ENCODE results near the gene ARID2. TPM values are rescaled to one million over a fixed set of nuclear protein-coding genes. Genes with fewer than 3 reads are reported as not detected.
A peak's percentile ranks its signal among the peaks of the same experiment; 100 is the strongest.

ARID2 gene
- total RNA-seq, 1 experiment from 2014 or later, result 15.4 TPM

DNA sequence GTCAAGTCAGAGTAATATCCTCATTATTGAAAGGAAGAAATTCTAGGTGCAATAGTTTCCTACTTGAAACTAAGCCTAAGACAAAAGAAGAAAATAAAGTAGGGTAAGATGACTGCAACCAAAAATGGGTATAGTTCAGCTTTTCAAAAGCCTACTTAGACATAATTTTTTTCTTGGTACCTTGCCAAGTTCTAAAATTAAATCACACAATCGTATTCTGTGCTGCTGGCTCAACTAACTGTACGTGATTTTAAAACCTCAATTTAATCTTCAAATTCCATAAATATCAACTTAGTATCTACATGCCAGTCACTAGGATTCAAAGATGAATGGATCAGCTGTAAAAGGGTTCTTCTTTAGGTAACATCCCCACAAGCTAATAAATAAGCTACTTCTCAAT is 204.0 kb downstream of the ARID2 start:
- Histone ChIP-seq H2AFZ (ENCODE audit: low read length) (no peak overlapping the region), H3K9me3 (ENCODE audit: low read length) (no peaks in the 10 kb centered on the region), H3K36me3 (ENCODE audit: low read depth, low read length) (peaks cover 38% of the 10 kb centered on the region), H3F3A (ENCODE audit: low read length, unreplicated experiment) (peaks cover 4% of the 10 kb centered on the region), H3K4me3 (ENCODE audit: low read length) (no peak overlapping the region), H3K9me2 (replicated peaks; ENCODE audit: low read length) (no peaks in the 10 kb centered on the region), H3K9ac (ENCODE audit: low read length) (no peak overlapping the region), H4K20me1 (ENCODE audit: low read length) (no peaks in the 10 kb centered on the region), H3K4me1 (ENCODE audit: insufficient read depth, low read length) (peaks cover 7% of the 10 kb centered on the region), H3K79me2 (ENCODE audit: low read length) (no peaks in the 10 kb centered on the region), H3K4me2 (ENCODE audit: low read length) (no peak overlapping the region), H3K27ac (ENCODE audit: low read length) (no peak overlapping the region), H3K27me3 (ENCODE audit: low read length) (no peaks in the 10 kb centered on the region)
- DNase-seq (no peak), ATAC-seq (no peak)
- BruUV-seq (replicated peaks), result no TSS peak
- CTCF ChIA-PET, result no interaction called here
- TF ChIP-seq, protein P1, sequence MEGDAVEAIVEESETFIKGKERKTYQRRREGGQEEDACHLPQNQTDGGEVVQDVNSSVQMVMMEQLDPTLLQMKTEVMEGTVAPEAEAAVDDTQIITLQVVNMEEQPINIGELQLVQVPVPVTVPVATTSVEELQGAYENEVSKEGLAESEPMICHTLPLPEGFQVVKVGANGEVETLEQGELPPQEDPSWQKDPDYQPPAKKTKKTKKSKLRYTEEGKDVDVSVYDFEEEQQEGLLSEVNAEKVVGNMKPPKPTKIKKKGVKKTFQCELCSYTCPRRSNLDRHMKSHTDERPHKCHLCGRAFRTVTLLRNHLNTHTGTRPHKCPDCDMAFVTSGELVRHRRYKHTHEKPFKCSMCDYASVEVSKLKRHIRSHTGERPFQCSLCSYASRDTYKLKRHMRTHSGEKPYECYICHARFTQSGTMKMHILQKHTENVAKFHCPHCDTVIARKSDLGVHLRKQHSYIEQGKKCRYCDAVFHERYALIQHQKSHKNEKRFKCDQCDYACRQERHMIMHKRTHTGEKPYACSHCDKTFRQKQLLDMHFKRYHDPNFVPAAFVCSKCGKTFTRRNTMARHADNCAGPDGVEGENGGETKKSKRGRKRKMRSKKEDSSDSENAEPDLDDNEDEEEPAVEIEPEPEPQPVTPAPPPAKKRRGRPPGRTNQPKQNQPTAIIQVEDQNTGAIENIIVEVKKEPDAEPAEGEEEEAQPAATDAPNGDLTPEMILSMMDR (conservative IDR thresholded peaks at IDR 0.05; ENCODE audit: low read depth, low read length), result no peak
- TF ChIP-seq EZH2 (IDR thresholded peaks at IDR 0.05; ENCODE audit: low read length, unreplicated experiment) (no peak), EZH2phosphoT487 (IDR thresholded peaks at IDR 0.05; ENCODE audit: borderline replicate concordance, low read length) (no peak)
- intact Hi-C loops (cut with micrococcal nuclease), result no loop called here
- POLR2A ChIA-PET (ENCODE audit: unreplicated experiment), result no interaction called here

DNA sequence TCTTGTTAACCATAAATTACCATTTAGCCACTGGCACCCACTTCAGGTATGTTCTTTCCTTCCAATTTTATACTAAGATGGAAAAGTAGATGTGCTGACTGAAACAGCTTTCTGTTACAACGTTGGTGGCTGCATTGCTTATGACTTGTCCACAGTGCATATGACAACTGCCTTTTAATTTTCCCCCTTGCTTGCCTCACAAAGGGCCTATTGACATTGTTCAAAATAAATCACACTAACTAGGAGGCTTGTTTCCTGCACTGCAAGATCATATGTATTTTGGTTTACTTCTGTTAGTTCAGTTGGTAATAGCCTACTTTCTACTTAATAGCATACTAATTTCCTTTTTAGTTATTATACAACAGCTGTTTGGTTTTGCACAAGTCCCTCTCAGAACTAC is 205.4 kb downstream of the ARID2 start:
- DNase-seq, result no peak
- H2AFZ ChIP-seq (ENCODE audit: low read length), result no peak overlapping the region
- H3K36me3 ChIP-seq (ENCODE audit: low read depth, low read length), result peaks cover 37% of the 10 kb centered on the region
- BruUV-seq (replicated peaks), result no TSS peak
- H3F3A ChIP-seq (ENCODE audit: low read length, unreplicated experiment), result peaks cover 3% of the 10 kb centered on the region
- ATAC-seq, result no peak
- no peaks in the 10 kb centered on the region for H3K9me3 ChIP-seq (ENCODE audit: low read length)
- no peak overlapping the region for H3K4me2 ChIP-seq (ENCODE audit: low read length)
- TF ChIP-seq EZH2phosphoT487 (IDR thresholded peaks at IDR 0.05; ENCODE audit: borderline replicate concordance, low read length) (no peak), EZH2 (IDR thresholded peaks at IDR 0.05; ENCODE audit: low read length, unreplicated experiment) (no peak)
- TF ChIP-seq, protein P1 (conservative IDR thresholded peaks at IDR 0.05; ENCODE audit: low read depth, low read length), result no peak
- H3K4me1 ChIP-seq (ENCODE audit: insufficient read depth, low read length), result peaks cover 18% of the 10 kb centered on the region
- H4K20me1 ChIP-seq (ENCODE audit: low read length), result no peaks in the 10 kb centered on the region
- intact Hi-C loops (cut with micrococcal nuclease), result no loop called here
- H3K79me2 ChIP-seq (ENCODE audit: low read length), result no peaks in the 10 kb centered on the region
- ChIA-PET POLR2A (ENCODE audit: unreplicated experiment) (no interaction called here), CTCF (no interaction called here)
- no peak overlapping the region for H3K4me3 ChIP-seq (ENCODE audit: low read length)
- no peaks in the 10 kb centered on the region for H3K27me3 ChIP-seq (ENCODE audit: low read length)
- H3K27ac ChIP-seq (ENCODE audit: low read length), result no peak overlapping the region
- H3K9ac ChIP-seq (ENCODE audit: low read length), result no peak overlapping the region
- no peaks in the 10 kb centered on the region for H3K9me2 ChIP-seq (replicated peaks; ENCODE audit: low read length)

DNA sequence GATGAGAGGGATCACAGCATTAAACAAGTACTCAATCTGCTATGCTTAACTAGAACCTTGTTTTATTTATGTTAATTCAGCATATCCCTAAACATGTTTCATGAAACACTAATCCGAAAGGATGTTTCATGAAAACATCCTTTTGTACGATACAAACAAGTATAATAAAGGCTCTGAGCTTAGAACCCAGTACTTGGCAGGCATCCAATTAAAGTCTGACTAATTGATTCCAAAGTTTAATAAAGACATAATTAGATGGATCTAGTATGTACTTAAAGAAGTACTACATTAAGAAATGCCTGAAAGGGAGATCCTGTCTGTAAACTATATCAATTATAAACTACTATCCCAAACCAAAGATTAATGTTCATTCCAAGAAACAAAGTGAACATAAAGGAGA is 209.1 kb downstream of the ARID2 start:
- no TSS peak for BruUV-seq (replicated peaks)
- Histone ChIP-seq H3F3A (ENCODE audit: low read length, unreplicated experiment) (no peaks in the 10 kb centered on the region), H3K4me1 (ENCODE audit: insufficient read depth, low read length) (peaks cover 23% of the 10 kb centered on the region), H3K9ac (ENCODE audit: low read length) (no peak overlapping the region; the same call in 1 of the 2 replicates), H4K20me1 (ENCODE audit: low read length) (no peaks in the 10 kb centered on the region), H3K4me2 (ENCODE audit: low read length) (no peak overlapping the region), H3K27ac (ENCODE audit: low read length) (peak overlapping the region; percentile 80), H3K36me3 (ENCODE audit: low read depth, low read length) (peaks cover 19% of the 10 kb centered on the region; the same call in 1 of the 2 replicates), H3K79me2 (ENCODE audit: low read length) (no peaks in the 10 kb centered on the region), H3K4me3 (ENCODE audit: low read length) (no peak overlapping the region), H3K27me3 (ENCODE audit: low read length) (no peaks in the 10 kb centered on the region), H3K9me3 (ENCODE audit: low read length) (no peaks in the 10 kb centered on the region), H2AFZ (ENCODE audit: low read length) (no peak overlapping the region), H3K9me2 (replicated peaks; ENCODE audit: low read length) (no peaks in the 10 kb centered on the region)
- ChIA-PET CTCF (no interaction called here), POLR2A (ENCODE audit: unreplicated experiment) (no interaction called here)
- DNase-seq (peak; percentile 11), ATAC-seq (no peak)
- intact Hi-C loops (cut with micrococcal nuclease), result no loop called here
- TF ChIP-seq EZH2 (IDR thresholded peaks at IDR 0.05; ENCODE audit: low read length, unreplicated experiment) (no peak), EZH2phosphoT487 (IDR thresholded peaks at IDR 0.05; ENCODE audit: borderline replicate concordance, low read length) (no peak)
- TF ChIP-seq, protein P1 (conservative IDR thresholded peaks at IDR 0.05; ENCODE audit: low read depth, low read length), result no peak

Data from PC-3 (cell line).